ENCODE data around the gene TRAF4. TPM values are rescaled to one million over a fixed set of nuclear protein-coding genes. Genes with fewer than 3 reads are reported as not detected.
"Not testable (repeated sequence)": the region's sequence is repeated elsewhere in the genome, so short reads cannot be mapped to it uniquely, and the experiment has no call there.

The TRAF4 gene
- total RNA-seq, 1 donor from 2014 or later: 3.5 TPM

GRCh38 chr17:28718333-28719020 lies 25.3 kb upstream of the TRAF4 start:
- H3K4me1 ChIP-seq: peaks cover 71% of the 10 kb centered on the region
- TF ChIP-seq CTCF (IDR thresholded peaks at IDR 0.05; ENCODE audit: borderline replicate concordance): no peak
- peak overlapping the region; percentile 86 for H3K27ac ChIP-seq (replicated peaks)
- no peak for DNase-seq
- intact Hi-C loops (cut with micrococcal nuclease): no loop called here
- peak overlapping the region; percentile 82 for H3K4me3 ChIP-seq
- H3K9me3 ChIP-seq (replicated peaks): no peaks in the 10 kb centered on the region
- H3K27me3 ChIP-seq (ENCODE audit: low read depth): peaks cover 19% of the 10 kb centered on the region
- H3K36me3 ChIP-seq: peaks cover 45% of the 10 kb centered on the region

GRCh38 chr17:28719021-28719433 lies 24.8 kb upstream of the TRAF4 start:
- Histone ChIP-seq H3K36me3 (peaks cover 46% of the 10 kb centered on the region), H3K27ac (replicated peaks) (peak overlapping the region; percentile 86), H3K4me1 (peaks cover 71% of the 10 kb centered on the region), H3K9me3 (replicated peaks) (no peaks in the 10 kb centered on the region), H3K4me3 (peak overlapping the region; percentile 82), H3K27me3 (ENCODE audit: low read depth) (peaks cover 19% of the 10 kb centered on the region)
- intact Hi-C loops (cut with micrococcal nuclease): no loop called here
- no peak for DNase-seq
- no peak for TF ChIP-seq CTCF (IDR thresholded peaks at IDR 0.05; ENCODE audit: borderline replicate concordance)

- peaks cover 78% of the 10 kb centered on the region for H3K4me1 ChIP-seq
- H3K27me3 ChIP-seq (ENCODE audit: low read depth): peaks cover 19% of the 10 kb centered on the region
- peak overlapping the region; percentile 82 for H3K4me3 ChIP-seq
- H3K27ac ChIP-seq (replicated peaks): peak overlapping the region; percentile 86
- peaks cover 41% of the 10 kb centered on the region for H3K36me3 ChIP-seq
- no peak for TF ChIP-seq CTCF (IDR thresholded peaks at IDR 0.05; ENCODE audit: borderline replicate concordance)
- intact Hi-C loops (cut with micrococcal nuclease): no loop called here
- H3K9me3 ChIP-seq (replicated peaks): no peaks in the 10 kb centered on the region
- DNase-seq: no peak
Observed at GRCh38 chr17:28720247-28720996, 23.4 kb upstream of the TRAF4 start.

GRCh38 chr17:28720997-28721329 lies 22.8 kb upstream of the TRAF4 start:
- peaks cover 19% of the 10 kb centered on the region for H3K27me3 ChIP-seq (ENCODE audit: low read depth)
- H3K27ac ChIP-seq (replicated peaks); intact Hi-C loops (cut with micrococcal nuclease); DNase-seq; H3K9me3 ChIP-seq (replicated peaks): not testable (repeated sequence)
- peaks cover 80% of the 10 kb centered on the region for H3K4me1 ChIP-seq
- H3K4me3 ChIP-seq: peak overlapping the region; percentile 82
- peaks cover 41% of the 10 kb centered on the region for H3K36me3 ChIP-seq

GRCh38 chr17:28722417-28723158 lies 21.2 kb upstream of the TRAF4 start:
- DNase-seq: no peak
- intact Hi-C loops (cut with micrococcal nuclease): no loop called here

More at GRCh38 chr17:28722417-28723158, 21.2 kb upstream of the TRAF4 start:
- H3K36me3 ChIP-seq: peaks cover 41% of the 10 kb centered on the region
- no peaks in the 10 kb centered on the region for H3K9me3 ChIP-seq (replicated peaks)
- no peak for TF ChIP-seq CTCF (IDR thresholded peaks at IDR 0.05; ENCODE audit: borderline replicate concordance)
- no peak overlapping the region for H3K4me3 ChIP-seq
- peaks cover 76% of the 10 kb centered on the region for H3K4me1 ChIP-seq
- H3K27me3 ChIP-seq (ENCODE audit: low read depth): peaks cover 7% of the 10 kb centered on the region
- H3K27ac ChIP-seq (replicated peaks): no peak overlapping the region

Measured in left ventricle myocardium inferior (tissue), 1 donor.